Measurements from ENCODE around the gene ANAPC7. TPM values are rescaled to one million over a fixed set of nuclear protein-coding genes. Genes with fewer than 3 reads are reported as not detected.

Gene ANAPC7
- polyA plus RNA-seq, 1 of the 3 experiments (the other 2 are of a cell fraction) = 58.9 TPM

GRCh38 chr12:110345963-110346362, 57.5 kb downstream of the ANAPC7 start (continued):
- TF ChIP-seq, protein P1, sequence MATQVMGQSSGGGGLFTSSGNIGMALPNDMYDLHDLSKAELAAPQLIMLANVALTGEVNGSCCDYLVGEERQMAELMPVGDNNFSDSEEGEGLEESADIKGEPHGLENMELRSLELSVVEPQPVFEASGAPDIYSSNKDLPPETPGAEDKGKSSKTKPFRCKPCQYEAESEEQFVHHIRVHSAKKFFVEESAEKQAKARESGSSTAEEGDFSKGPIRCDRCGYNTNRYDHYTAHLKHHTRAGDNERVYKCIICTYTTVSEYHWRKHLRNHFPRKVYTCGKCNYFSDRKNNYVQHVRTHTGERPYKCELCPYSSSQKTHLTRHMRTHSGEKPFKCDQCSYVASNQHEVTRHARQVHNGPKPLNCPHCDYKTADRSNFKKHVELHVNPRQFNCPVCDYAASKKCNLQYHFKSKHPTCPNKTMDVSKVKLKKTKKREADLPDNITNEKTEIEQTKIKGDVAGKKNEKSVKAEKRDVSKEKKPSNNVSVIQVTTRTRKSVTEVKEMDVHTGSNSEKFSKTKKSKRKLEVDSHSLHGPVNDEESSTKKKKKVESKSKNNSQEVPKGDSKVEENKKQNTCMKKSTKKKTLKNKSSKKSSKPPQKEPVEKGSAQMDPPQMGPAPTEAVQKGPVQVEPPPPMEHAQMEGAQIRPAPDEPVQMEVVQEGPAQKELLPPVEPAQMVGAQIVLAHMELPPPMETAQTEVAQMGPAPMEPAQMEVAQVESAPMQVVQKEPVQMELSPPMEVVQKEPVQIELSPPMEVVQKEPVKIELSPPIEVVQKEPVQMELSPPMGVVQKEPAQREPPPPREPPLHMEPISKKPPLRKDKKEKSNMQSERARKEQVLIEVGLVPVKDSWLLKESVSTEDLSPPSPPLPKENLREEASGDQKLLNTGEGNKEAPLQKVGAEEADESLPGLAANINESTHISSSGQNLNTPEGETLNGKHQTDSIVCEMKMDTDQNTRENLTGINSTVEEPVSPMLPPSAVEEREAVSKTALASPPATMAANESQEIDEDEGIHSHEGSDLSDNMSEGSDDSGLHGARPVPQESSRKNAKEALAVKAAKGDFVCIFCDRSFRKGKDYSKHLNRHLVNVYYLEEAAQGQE (IDR thresholded peaks at IDR 0.05; ENCODE audit: low read depth, low read length) = no peak
- TF ChIP-seq NRF1 (IDR thresholded peaks at IDR 0.05; ENCODE audit: low read depth, low read length) = no peak

DNA sequence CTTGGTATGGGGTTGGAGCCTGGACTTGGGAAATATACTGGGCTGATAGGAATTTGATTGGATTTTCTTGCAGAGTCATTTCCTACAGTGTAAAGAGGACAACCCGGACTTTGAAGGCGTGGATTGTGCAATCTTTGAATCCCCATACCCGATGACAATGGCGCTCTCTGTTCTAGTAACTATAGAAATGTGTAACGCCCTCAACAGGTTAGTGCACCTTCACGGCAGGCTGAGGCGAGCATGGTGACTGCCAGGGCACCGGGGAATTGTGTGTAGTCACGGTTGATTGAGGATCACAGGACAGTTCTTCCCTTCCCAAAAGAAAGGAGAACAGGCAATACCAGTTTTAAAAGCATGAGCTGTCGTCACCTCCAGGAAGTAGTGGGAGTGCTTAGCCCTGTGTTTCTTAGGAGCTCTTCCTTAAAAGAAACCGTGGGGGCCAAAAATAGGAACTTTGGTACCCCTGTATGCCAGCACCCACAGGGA, 58.3 kb downstream of the ANAPC7 start:
- Histone ChIP-seq H3F3A (replicated peaks; ENCODE audit: insufficient read depth) (peaks cover 14% of the 10 kb centered on the region), H3K36me3 (replicated peaks in 1 of 2; ENCODE audit: control insufficient read depth in 1 of 2, insufficient read depth in 2 of 2, low read length in 1 of 2) (peaks cover 93 to 97% of the 10 kb centered on the region in 2 experiments), H3K4me3 (ENCODE audit: low read depth in 2 of 2, low read length in 1 of 2) (no peak overlapping the region), H3K27me3 (ENCODE audit: insufficient read depth) (no peaks in the 10 kb centered on the region), H3K9ac (no peak overlapping the region), H3K4me1 (ENCODE audit: control insufficient read depth in 1 of 2, insufficient read depth in 2 of 2, low read depth in 1 of 2, low read length in 1 of 2) (peaks cover 0 to 7% of the 10 kb centered on the region in 2 experiments; a peak in 1 of 4 replicates), H3K27ac (ENCODE audit: low read depth in 2 of 2, low read length in 1 of 2) (no peak overlapping the region), H2AFZ (ENCODE audit: low read depth) (no peak overlapping the region), H3K9me2 (no peaks in the 10 kb centered on the region), H3K9me3 (no peaks in the 10 kb centered on the region), H4K20me1 (ENCODE audit: insufficient read depth) (no peaks in the 10 kb centered on the region), H3K79me2 (ENCODE audit: insufficient read depth) (peaks cover 20% of the 10 kb centered on the region; the same call in 1 of the 2 replicates), H3K4me2 (no peak overlapping the region)
- ChIA-PET POLR2A (no interaction called here), CTCF (no interaction called here)
- no peak for DNase-seq
- TF ChIP-seq, protein P1 (IDR thresholded peaks at IDR 0.05; ENCODE audit: low read depth, low read length) = no peak
- TF ChIP-seq SIN3A (IDR thresholded peaks at IDR 0.05; ENCODE audit: borderline replicate concordance, low read depth, low read length) (no peak), CTCF (IDR thresholded peaks at IDR 0.05) (no peak), TAF1 (IDR thresholded peaks at IDR 0.05; ENCODE audit: borderline replicate concordance, low read depth, low read length) (no peak), RCOR1 (IDR thresholded peaks at IDR 0.05; ENCODE audit: low read length) (no peak)
- 84% methylated on average over 9 of the region's 11 CpGs for WGBS (ENCODE audit: low lambda C conversion rate)

Measured in SK-N-SH (cell line).